HG03280 (cell line): Measurements from ENCODE around the gene CAAP1.
"Not testable (repeated sequence)": the region's sequence is repeated elsewhere in the genome, so short reads cannot be mapped to it uniquely, and the experiment has no call there.

ENCODE experiments used
- ATAC-seq: cut with Tn5 transposase; IDR thresholded peaks from one replicate; pipeline ENCODE4 v1.9.1; 2021; ENCODE audit warnings: mild to moderate bottlenecking, moderate library complexity; ENCODE audit not compliant: unreplicated experiment

Gene CAAP1, protein sequence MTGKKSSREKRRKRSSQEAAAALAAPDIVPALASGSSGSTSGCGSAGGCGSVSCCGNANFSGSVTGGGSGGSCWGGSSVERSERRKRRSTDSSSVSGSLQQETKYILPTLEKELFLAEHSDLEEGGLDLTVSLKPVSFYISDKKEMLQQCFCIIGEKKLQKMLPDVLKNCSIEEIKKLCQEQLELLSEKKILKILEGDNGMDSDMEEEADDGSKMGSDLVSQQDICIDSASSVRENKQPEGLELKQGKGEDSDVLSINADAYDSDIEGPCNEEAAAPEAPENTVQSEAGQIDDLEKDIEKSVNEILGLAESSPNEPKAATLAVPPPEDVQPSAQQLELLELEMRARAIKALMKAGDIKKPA

GRCh38 chr9:26892251-26893029 lies at the start of gene CAAP1:
CAAP1 (minus strand) TSS chr9:26892802; CDS start chr9:26892715, 87 bp downstream.
- peak; percentile 95 for ATAC-seq

DNA sequence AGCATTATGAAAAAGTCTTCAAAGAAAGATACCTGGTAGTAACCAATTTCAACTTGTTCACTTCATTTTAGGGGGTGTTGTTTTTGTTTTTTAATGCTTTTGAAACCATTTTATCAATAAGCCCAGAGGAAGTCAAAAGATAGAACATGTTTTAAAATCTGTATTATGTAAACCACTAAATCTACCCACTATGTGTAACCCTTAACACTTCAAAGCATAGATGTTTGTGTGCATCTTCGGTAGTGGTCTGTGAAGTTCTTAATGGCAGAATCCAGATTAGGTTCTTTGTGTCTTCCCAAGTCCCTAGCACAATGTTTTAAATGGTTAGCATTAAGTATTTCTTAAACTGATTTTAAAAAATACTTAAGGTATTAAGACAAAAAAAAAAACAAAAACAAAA lies 48.2 kb upstream of the CAAP1 start:
- no peak for ATAC-seq

- no peak for ATAC-seq
Measured at GRCh38 chr9:26939955-26940711, 47.5 kb upstream of the CAAP1 start.

- no peak for ATAC-seq
Measured at GRCh38 chr9:26937816-26938371, 45.3 kb upstream of the CAAP1 start.

DNA sequence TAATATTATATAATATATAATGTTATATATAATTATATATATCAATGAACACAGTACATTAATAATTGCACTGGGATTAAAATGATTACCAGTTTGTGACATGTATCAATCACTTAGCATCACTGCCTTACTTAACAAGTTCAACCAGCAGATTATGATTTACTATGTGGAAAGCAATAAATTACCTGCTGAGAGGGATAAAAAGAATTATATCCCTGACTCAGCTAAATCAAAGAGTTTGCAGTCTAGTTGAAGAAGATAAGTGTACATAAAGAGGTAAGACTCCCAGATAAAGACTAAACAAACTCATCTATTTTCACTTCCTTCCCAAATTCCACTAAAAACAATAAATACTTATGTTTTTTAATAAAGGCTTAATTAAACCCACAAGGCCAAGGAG lies 43.2 kb upstream of the CAAP1 start:
- ATAC-seq, result no peak

- ATAC-seq, result no peak
Measured at GRCh38 chr9:26928902-26929495, 36.4 kb upstream of the CAAP1 start.

GRCh38 chr9:26925609-26926008 lies 33.0 kb upstream of the CAAP1 start:
- ATAC-seq, result no peak

DNA sequence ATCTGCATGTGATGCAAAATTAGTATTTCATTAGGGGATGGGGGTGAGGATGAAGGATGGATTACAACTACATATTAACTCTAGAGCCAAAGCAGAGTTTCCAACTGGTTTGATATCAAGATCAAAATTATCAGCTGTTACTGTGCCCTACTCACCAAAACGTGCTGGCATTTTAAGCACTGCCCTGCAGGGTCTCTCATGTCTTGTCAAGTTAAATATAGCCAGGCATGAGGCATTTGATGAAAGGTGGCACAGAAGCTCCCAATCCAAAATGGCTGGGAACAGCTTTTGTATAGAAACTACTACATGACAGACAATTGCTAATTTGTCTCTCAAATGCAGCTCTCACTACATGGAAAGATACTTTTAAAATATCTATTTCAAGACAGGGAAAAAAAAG lies 27.1 kb upstream of the CAAP1 start:
- no peak for ATAC-seq

DNA sequence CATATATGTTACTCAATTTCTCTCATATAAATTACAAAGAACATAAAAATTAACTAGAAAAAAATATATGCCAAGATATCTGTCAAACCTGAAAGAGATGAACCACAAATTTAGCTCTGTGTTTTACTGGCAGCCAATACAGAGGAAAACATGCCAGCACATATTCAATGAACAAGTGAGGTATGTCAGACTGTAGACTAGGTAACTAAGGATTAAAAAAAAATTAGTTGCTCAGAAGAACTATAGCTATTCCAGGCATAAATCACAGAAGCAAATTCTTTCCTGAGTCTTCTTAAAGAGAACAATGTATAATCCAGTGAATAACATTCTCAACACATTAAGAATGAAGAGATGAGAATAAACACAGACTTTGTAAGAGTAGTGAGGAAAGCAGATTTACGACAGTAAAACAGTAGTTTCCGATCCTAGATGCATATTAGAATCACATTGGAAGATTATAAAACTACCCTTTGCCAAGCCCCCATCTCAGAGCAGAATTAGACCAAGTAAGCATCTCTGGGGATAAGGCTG lies 20.6 kb upstream of the CAAP1 start:
- ATAC-seq, result no peak

- ATAC-seq, result no peak
Measured at GRCh38 chr9:26904671-26905070, 12.1 kb upstream of the CAAP1 start.

DNA sequence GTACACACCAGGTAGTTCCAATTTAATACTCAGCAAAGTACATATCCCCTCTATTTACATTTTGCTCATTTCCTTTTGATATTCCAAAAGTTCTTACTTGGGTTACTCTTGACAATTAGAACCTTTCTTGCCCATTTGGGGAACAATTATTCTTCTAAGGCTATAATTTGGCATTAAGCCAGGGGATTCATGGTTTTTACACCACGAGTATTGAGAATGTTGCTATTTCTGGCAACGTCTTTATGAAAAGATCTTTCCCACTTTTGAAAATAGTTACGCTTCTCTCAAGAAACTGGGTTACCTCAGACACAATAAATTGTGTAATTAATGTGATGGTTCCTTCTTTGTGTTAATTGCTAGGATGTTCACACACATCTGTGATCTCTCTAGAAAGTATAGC lies 11.5 kb upstream of the CAAP1 start:
- no peak for ATAC-seq

DNA sequence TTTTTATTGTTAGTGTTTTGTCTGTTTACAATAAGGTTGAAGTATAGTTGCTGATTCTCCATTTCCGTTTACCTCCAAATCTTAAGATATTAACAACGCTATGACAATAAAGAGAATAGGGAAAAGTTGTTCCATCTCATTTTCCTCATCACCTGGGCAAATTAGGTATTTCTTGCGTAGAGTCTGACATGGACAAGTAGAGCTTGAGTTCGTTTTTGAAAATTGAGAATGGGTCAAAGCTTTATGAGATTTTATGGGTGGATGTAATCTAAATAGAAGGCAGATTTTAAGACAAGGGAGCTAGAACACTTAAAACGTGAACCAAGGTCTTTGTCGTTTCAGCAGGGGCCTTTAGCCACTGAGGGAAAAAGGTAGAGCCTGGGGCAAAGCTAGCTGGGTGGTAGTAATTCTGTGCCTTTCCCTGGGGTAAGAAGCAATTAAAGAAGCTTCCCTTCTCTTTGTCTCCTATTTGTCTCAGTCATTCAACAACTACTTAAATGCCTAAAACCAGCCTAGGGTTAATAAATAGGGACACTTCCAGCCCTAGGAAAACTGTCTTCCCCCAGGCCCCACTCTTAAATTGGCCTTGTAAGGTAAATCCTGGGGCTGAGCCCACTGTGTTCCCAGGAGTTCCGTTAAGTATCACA lies 551 bp upstream of the CAAP1 start:
- no peak for ATAC-seq

DNA sequence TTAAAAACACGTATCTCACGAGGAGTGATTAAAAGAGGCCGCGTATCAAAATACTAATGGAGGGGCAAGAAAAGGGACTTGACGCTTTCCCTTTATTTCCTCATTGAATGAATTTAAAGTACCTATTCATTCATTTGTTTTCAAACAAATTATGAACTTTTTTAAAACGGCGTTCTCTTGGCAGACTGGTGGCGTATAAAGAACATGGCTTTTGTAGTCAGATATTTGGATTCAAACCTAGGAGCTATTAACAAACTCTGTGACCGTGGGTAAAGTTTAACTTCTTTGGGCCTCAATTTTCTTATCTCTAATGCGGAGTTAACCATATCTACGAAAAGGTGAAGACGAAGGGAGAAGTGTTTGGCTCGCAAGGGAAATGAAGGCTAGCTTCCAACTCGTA lies 876 bp downstream of the CAAP1 start:
- ATAC-seq, result no peak

DNA sequence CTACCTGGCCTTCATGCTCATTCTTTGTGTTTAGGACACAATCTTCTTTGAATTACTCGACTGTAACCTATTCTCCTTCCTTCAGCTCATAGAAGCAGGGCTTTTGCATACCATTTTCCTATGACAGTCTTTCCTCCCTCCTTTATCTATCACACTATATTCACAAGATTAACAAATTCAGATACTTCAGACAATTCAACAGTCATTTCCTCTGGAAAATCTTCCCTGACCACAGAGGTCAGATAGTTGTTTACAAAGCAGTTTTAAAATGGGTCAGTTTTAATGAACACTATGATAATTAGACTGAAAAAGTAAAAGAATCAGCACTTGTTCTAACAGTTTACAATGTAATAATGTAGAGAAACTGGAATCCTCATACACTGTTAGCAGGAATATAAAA lies 4.3 kb downstream of the CAAP1 start:
- ATAC-seq, result no peak

- no peak for ATAC-seq
Measured at GRCh38 chr9:26882154-26882553, 10.4 kb downstream of the CAAP1 start.

DNA sequence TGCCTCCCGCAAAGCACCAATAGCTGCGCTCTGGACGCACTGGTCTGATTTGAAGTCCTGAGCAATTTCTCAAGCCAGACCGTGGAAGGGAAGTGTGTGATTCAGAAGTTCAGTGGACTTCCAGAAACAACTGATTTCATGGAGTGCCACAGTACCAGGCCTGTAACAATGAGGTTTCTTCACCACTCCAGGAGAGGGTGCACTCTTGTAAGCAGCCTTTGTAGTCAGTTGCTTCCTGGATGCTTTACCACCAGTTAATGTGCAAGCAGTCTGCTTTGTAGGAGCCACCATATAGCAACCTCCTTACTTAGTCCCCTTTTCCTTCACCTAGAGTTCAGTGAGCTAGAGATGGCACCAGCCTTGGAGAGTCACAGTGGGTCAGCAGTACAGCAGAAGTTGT lies 12.3 kb downstream of the CAAP1 start:
- ATAC-seq, result no peak

- not testable (repeated sequence) for ATAC-seq
Measured at GRCh38 chr9:26875155-26875554, 17.4 kb downstream of the CAAP1 start.

DNA sequence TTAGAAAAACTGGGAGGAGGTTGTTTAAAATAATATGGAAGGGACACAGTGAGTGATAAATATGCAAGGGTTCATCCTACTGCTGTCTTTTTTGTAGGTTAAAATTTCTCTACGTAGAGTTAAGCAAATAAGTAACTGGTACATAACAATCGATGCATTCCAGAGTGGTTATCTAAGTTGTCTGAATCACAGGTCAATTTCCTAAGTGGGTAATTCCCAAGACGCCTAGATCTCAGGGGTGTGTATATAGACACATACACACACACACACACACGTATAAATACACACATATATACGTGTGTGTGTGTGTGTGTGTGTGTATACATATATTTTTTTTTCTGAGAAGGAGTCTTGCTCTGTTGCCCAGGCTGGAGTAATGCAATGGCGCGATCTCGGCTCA lies 22.3 kb downstream of the CAAP1 start:
- ATAC-seq, result no peak

GRCh38 chr9:26863074-26863473 lies 29.5 kb downstream of the CAAP1 start:
- ATAC-seq, result no peak

DNA sequence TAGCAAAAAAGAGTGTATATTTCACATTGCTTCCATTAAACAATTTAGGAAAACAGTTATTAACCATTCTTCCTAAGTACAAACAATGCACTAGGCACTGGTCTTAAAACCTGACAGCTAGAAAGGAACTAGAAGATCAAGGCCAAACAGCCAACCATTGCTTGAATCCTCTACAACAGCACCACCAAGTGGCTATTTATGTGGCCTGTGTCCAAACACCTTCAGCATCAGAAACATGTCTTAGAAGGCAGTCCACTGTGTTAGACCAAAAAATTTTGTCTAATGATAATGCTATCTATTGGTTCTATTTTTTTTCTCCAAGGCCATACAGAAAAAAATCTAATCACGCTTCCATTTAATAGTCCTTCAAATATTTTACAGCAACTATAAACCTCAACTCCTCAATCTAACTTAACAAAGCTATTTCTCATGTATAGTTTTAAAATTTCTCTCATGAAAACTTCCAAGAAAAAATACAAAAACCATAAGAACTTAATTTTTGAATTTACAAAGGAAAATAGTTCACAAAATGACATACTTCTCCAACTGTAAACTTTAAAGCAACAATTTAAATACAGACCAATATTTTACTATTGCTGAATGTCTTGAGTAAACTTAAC lies 36.1 kb downstream of the CAAP1 start:
- ATAC-seq, result peak; percentile 62
